ENCODE results near the gene PCGF5. TPM values are rescaled to one million over a fixed set of nuclear protein-coding genes. Genes with fewer than 3 reads are reported as not detected.

PCGF5 gene
- total RNA-seq, 2 experiments from 2014 or later: 42.9 to 46.8 TPM

DNA sequence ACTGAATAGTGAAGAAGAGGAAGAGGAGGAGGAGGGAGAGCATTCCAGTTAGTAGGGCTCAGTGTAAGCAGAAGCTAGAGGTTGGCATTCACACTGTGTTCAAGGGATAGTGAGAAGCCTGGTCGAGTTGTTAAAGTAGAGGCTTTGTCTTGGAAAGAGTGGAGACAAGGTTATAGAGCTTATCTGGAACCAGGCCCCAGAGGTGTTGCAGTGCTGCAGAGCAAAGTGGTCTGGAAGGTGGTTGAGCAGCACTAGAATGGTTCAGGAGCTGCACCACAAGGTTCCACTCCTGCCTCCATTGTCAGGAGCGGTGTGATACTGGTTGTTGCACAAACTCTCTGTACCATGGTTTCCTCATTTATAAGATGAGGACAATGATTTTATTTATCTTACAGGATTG is 8.8 kb upstream of the PCGF5 start:
- DNase-seq: no peak
- CTCF ChIA-PET: interaction anchor here (0.6 to 1.7 kb wide), 2 partner anchors 84 to 205 kb away, joined by 3 to 4 read pairs; no protein-coding TSS in a partner anchor
- POLR2A ChIA-PET: no interaction called here
- Mint-ChIP-seq H3K27ac (no peak overlapping the region), H3K9me3 (no peaks in the 10 kb centered on the region), H3K27me3 (no peaks in the 10 kb centered on the region), H3K36me3 (no peaks in the 10 kb centered on the region), H3K4me3 (no peak overlapping the region), H3K4me1 (ENCODE audit: low read depth) (peaks cover 60% of the 10 kb centered on the region)
- intact Hi-C loops (cut with micrococcal nuclease): loop anchor here (5.0 kb wide), 1 partner anchor 1081 kb away; the partner anchor contains the start of genes CPEB3 and MARCHF5

DNA sequence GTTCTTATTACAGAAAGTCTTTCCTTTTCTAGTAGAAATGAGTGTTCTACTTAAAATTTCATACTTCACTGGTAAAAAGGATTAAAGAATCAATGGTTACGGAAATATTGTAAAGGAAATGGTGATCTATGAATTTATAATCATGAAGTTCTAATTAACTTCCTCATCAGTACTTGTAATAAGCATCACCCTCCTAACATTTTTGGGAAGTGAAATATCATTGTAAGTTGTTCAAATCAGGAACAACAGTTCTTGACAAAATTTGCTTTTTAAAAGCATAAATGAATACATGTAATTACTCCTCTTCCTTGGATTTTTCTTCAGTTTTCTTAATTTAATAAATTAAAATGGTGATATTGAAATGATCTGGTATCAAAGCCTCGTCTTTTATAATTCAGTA is 5.6 kb upstream of the PCGF5 start:
- POLR2A ChIA-PET: no interaction called here
- CTCF ChIA-PET: interaction anchor here (0.6 kb wide), 1 partner anchor 335 kb away, joined by 4 read pairs; no protein-coding TSS in a partner anchor
- Mint-ChIP-seq H3K9me3 (no peaks in the 10 kb centered on the region), H3K27ac (no peak overlapping the region), H3K4me3 (no peak overlapping the region), H3K36me3 (no peaks in the 10 kb centered on the region), H3K4me1 (ENCODE audit: low read depth) (peaks cover 43% of the 10 kb centered on the region), H3K27me3 (no peaks in the 10 kb centered on the region)
- no peak for DNase-seq
- intact Hi-C loops (cut with micrococcal nuclease): loop anchor here (5.0 kb wide), 1 partner anchor 1077 kb away; the partner anchor contains the start of genes CPEB3 and MARCHF5

DNA sequence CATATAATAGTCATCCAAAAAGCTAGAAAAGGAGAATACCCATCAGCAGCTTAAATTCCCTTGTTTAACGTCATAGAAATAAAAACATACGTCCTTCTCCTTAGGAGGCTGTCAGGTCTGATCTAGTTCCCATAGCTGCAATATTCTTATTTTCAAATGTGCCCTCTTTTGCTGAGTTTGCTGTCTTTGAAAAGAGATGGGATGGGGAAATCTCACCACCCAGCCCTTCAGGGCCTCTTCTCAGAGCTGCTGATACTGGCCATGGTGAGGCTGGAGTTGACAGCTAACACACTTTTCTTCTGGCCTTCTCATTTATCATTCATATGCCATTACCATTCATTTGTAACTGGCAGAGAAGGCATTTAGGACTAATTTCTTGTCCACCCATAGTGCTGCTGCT is 5.1 kb upstream of the PCGF5 start:
- H3K36me3 Mint-ChIP-seq: no peaks in the 10 kb centered on the region
- no peak for DNase-seq
- CTCF ChIA-PET: interaction anchor here (0.6 kb wide), 1 partner anchor 336 kb away, joined by 4 read pairs; no protein-coding TSS in a partner anchor
- H3K4me3 Mint-ChIP-seq: no peak overlapping the region
- H3K27me3 Mint-ChIP-seq: no peaks in the 10 kb centered on the region
- peaks cover 41% of the 10 kb centered on the region for H3K4me1 Mint-ChIP-seq (ENCODE audit: low read depth)
- no peak overlapping the region for H3K27ac Mint-ChIP-seq
- no peaks in the 10 kb centered on the region for H3K9me3 Mint-ChIP-seq
- POLR2A ChIA-PET: no interaction called here
- intact Hi-C loops (cut with micrococcal nuclease): no loop called here

DNA sequence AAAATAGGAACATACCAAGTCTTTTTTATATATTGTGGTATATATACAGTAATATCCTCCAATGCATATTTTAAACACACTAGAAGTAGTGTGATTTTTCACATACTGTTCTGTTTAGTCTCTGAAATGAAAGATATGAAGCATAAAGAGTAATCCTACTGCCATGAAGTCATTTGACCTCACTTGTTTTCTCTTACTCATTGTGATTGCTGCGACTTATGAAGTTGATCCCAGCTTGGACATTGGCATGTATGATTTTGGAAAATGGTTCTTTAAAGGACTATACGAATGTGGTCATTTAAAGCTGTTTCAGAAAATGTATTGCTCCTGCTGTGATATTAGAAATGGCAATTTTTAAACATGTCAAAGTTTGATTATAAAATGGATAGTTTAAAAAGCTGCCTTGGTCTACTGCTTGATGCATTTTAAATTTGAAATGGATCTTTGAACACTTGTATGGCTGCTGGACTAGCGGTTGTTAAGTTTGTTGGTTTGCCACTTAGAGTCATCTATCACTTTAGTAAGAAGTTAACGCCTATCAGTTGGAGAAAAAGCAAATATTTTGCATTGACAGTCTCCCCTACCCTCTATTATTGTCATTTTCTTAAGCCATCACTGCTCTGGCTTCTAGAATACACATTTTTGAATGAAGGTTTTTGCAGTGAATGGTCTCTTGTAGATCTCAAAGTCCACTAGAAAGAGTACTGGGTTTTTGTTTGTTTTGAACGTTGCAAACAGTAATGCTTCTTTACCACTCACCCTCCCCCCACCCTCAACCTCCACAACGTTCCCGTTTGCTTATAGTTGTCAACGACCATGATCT is 881 bp upstream of the PCGF5 start:
- CTCF ChIA-PET: interaction anchor here (0.6 to 2.9 kb wide), 6 partner anchors 10 to 213 kb away, joined by 3 to 13 read pairs (median 4); no protein-coding TSS in a partner anchor

DNA sequence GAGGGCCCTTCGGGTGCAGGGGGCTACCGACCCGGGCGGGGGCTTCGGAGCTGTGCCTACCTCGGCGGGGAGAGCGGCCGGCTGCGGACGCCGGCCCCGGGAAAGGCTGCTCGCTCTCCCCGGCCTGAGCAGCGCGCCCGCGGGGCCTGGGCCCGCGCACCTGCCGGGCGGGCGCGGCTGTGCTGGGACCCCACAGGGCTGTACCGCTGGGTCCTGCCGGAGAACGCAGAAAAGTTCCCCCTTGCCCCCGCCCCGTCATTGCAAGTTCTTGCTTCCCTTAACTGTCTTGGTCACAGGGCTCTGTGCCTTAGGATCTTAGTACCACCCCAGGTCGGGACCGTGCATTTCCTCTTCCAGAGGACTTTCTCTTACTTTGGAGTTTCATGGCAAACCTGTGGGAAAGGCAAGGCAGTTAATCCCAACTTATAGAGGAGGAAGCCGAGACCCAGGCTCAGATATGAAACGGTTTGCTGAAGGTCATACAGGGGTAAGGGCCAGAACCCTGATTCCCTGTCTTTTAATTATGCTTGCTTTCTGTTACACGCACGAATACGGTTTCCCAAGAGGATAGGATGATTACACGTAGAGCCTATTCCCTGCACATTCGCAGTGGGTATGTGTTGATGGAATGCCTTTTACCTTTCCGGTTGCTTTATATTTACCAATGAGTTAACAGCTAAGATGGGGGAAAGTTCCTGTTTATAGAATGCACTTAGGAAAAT is 652 bp downstream of the PCGF5 start:
- intact Hi-C loops (cut with micrococcal nuclease): loop anchor here (1.0 to 2.0 kb wide), 5 partner anchors 14 to 215 kb away; no protein-coding TSS in a partner anchor
- ChIA-PET POLR2A (interaction anchor here (0.7 to 2.2 kb wide), 4 partner anchors 14 to 59 kb away, joined by 3 to 7 read pairs (median 6); no protein-coding TSS in a partner anchor), CTCF (interaction anchor here (1.3 to 2.9 kb wide), 3 partner anchors 29 to 214 kb away, joined by 5 to 13 read pairs (median 7); no protein-coding TSS in a partner anchor)
- Mint-ChIP-seq H3K36me3 (peaks cover 15% of the 10 kb centered on the region), H3K4me1 (ENCODE audit: low read depth) (peaks cover 49% of the 10 kb centered on the region), H3K9me3 (no peaks in the 10 kb centered on the region), H3K4me3 (peak overlapping the region; percentile 90), H3K27ac (peak overlapping the region; percentile 64), H3K27me3 (no peaks in the 10 kb centered on the region)
- peak; percentile 37 for DNase-seq

More for the DNA sequence above, 881 bp upstream of the PCGF5 start:
- POLR2A ChIA-PET: interaction anchor here (1.8 to 2.2 kb wide), 2 partner anchors 13 to 56 kb away, joined by 7 read pairs; no protein-coding TSS in a partner anchor
- DNase-seq: no peak
- Mint-ChIP-seq H3K27ac (no peak overlapping the region), H3K4me1 (ENCODE audit: low read depth) (peaks cover 52% of the 10 kb centered on the region), H3K4me3 (peak overlapping the region; percentile 74), H3K27me3 (no peaks in the 10 kb centered on the region), H3K9me3 (no peaks in the 10 kb centered on the region), H3K36me3 (peaks cover 14% of the 10 kb centered on the region)
- intact Hi-C loops (cut with micrococcal nuclease): loop anchor here (1.0 to 2.0 kb wide), 5 partner anchors 12 to 213 kb away; no protein-coding TSS in a partner anchor

DNA sequence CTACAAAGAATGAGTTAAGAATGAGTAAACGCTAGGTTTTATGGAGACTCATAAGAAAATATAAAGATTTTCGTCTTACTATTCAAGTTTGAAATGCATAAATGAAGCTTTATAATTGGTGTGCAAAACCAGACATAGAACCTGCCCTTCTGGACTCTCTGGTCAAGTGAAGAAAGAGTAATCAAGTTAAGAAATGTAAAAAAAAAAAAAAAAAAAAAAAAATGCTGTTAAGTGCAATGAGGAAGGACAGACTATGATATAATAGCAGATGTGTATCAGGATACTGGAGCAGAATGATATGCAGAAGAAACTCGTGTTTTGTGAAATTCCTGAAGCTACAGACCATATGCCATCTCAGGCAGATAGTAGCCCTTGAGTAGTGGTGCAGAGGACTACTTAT is 5.6 kb downstream of the PCGF5 start:
- no peak overlapping the region for H3K4me3 Mint-ChIP-seq
- H3K36me3 Mint-ChIP-seq: peaks cover 24% of the 10 kb centered on the region
- POLR2A ChIA-PET: no interaction called here
- no peak for DNase-seq
- H3K9me3 Mint-ChIP-seq: no peaks in the 10 kb centered on the region
- CTCF ChIA-PET: no interaction called here
- no peaks in the 10 kb centered on the region for H3K27me3 Mint-ChIP-seq
- peaks cover 58% of the 10 kb centered on the region for H3K4me1 Mint-ChIP-seq (ENCODE audit: low read depth)
- H3K27ac Mint-ChIP-seq: no peak overlapping the region
- intact Hi-C loops (cut with micrococcal nuclease): no loop called here

DNA sequence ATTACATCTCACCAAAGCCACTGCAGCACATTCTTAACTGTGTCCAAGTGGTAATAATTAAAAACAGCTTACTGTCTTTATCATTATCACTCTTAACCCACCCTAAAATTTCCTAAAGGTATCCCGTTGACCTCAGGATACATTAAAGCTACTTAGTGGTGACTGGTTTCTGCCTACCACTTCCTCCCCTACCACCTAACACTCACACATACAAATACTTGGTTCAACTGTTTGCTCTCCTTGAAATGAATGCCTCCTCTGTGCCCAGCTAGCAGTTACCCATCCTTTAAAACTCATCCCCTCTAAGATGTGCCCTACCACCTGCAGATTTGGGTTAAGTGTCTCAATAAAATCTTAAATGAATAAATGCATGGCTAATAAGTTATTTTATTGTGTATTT is 7.1 kb downstream of the PCGF5 start:
- ChIA-PET POLR2A (no interaction called here), CTCF (interaction anchor here (0.9 to 2.5 kb wide), 2 partner anchors 23 kb away, joined by 3 to 11 read pairs; no protein-coding TSS in a partner anchor)
- intact Hi-C loops (cut with micrococcal nuclease): no loop called here
- Mint-ChIP-seq H3K36me3 (peaks cover 20% of the 10 kb centered on the region), H3K4me3 (no peak overlapping the region), H3K27ac (no peak overlapping the region), H3K4me1 (ENCODE audit: low read depth) (peaks cover 43% of the 10 kb centered on the region), H3K27me3 (no peaks in the 10 kb centered on the region), H3K9me3 (no peaks in the 10 kb centered on the region)
- no peak for DNase-seq

DNA sequence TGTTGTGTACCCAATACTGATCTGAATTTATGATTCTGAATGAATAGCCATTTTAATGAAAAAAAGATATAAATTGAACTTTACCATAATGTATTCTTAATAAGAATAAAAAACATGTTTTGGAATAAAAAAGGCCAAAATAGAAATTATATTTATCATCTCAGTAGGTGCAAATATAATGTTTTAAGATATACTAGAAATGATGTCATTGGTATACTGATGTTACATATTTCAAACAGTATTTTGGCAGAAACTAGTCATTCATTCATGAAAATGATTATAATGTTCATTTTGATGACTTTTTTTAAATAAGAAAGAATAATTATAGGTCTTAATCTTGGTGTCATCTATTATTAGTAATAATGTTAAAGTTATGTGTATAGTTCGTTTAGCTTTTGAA is 9.2 kb downstream of the PCGF5 start:
- POLR2A ChIA-PET: no interaction called here
- intact Hi-C loops (cut with micrococcal nuclease): no loop called here
- Mint-ChIP-seq H3K27ac (no peak overlapping the region), H3K9me3 (no peaks in the 10 kb centered on the region), H3K4me3 (no peak overlapping the region), H3K4me1 (ENCODE audit: low read depth) (peaks cover 26% of the 10 kb centered on the region), H3K36me3 (peaks cover 12% of the 10 kb centered on the region), H3K27me3 (no peaks in the 10 kb centered on the region)
- CTCF ChIA-PET: interaction anchor here (0.9 to 2.5 kb wide), 3 partner anchors 10 to 350 kb away, joined by 3 to 11 read pairs (median 4); no protein-coding TSS in a partner anchor
- no peak for DNase-seq

DNA sequence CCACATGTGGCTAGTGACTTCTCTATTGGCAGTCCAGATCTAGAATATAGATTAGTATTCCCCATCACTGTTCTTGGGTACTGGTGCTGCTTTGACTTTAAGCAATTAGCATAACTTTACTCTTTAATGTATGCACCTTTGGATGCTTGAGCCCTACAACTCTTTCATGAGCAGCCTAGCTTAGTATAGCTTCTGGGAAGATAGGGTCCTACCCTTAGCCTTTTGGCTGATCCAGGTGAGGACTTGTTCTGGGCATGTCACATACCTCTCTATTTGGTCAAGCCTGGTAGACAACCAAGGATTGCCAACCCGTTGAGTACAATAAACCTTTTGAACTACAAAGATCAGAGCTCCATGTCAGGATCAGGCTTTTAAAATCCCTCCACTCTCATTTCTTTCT is 17.7 kb downstream of the PCGF5 start:
- POLR2A ChIA-PET: no interaction called here

DNA sequence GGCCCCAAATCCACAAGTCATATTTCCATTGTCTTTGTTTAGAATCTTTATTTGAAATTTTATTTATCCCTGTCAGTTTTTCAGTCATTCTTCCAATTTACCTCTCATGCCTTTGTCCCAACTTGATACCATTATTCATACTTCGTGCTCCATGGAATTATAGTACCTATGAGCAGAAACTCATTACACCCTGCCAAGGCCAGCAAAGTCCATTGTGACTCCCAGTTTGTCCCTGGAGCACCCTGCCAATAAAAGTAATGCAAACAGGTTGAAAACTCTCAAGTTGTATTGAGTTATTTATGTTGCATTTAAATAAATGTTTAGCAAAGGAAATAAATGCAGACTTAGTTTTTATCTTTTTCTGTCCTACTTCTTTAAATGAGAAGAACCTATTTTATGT is 19.3 kb downstream of the PCGF5 start:
- Mint-ChIP-seq H3K27me3 (no peaks in the 10 kb centered on the region), H3K4me1 (ENCODE audit: low read depth) (peaks cover 30% of the 10 kb centered on the region), H3K27ac (no peak overlapping the region), H3K4me3 (no peak overlapping the region), H3K9me3 (no peaks in the 10 kb centered on the region), H3K36me3 (peaks cover 15% of the 10 kb centered on the region)
- ChIA-PET CTCF (interaction anchor here (1.4 kb wide), 1 partner anchor 233 kb away, joined by 3 read pairs; no protein-coding TSS in a partner anchor), POLR2A (no interaction called here)
- no peak for DNase-seq
- intact Hi-C loops (cut with micrococcal nuclease): no loop called here

More for the DNA sequence above, 17.7 kb downstream of the PCGF5 start:
- Mint-ChIP-seq H3K4me1 (ENCODE audit: low read depth) (peaks cover 28% of the 10 kb centered on the region), H3K4me3 (no peak overlapping the region), H3K36me3 (peaks cover 18% of the 10 kb centered on the region), H3K27ac (no peak overlapping the region), H3K27me3 (no peaks in the 10 kb centered on the region), H3K9me3 (no peaks in the 10 kb centered on the region)
- no peak for DNase-seq
- CTCF ChIA-PET: interaction anchor here (1.0 kb wide), 1 partner anchor 232 kb away, joined by 4 read pairs; no protein-coding TSS in a partner anchor
- intact Hi-C loops (cut with micrococcal nuclease): no loop called here

DNA sequence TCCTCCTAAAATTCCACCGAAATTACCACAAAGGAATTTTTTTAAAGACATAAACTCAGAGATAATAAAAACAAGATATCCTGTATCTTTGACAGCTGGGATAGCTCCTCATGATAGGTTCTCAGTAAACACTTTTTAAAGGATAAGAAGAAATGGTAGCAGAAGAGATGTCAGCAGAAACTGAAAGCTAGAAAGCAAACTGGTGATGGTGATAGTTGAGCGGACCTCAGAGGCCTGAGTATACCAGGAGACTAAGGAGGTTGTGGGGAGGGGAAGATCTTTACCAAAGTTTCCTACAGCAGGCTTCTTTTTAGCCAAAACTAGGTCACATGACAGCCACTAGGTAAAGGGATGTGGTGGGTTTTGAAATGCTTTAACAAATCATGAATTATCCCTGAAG is 22.5 kb downstream of the PCGF5 start:
- CTCF ChIA-PET: interaction anchor here (1.0 kb wide), 2 partner anchors 8 to 237 kb away, joined by 3 to 4 read pairs; no protein-coding TSS in a partner anchor
- Mint-ChIP-seq H3K4me3 (no peak overlapping the region), H3K36me3 (peaks cover 3% of the 10 kb centered on the region), H3K4me1 (ENCODE audit: low read depth) (peaks cover 20% of the 10 kb centered on the region), H3K27ac (no peak overlapping the region), H3K9me3 (no peaks in the 10 kb centered on the region), H3K27me3 (no peaks in the 10 kb centered on the region)
- DNase-seq: no peak
- POLR2A ChIA-PET: no interaction called here
- intact Hi-C loops (cut with micrococcal nuclease): no loop called here

All from activated CD4-positive, alpha-beta memory T cell treated with anti-CD3 and anti-CD28 coated beads for 36 hours (primary cell).